ENCODE data around the gene TGFBR1.

GRCh38 chr9:99092643-99093491, 12.0 kb upstream of the TGFBR1 start:
- no peak for TF ChIP-seq CTCF (IDR thresholded peaks at IDR 0.05; ENCODE audit: insufficient read depth, low read length, poor library complexity, severe bottlenecking)
- no peak for TF ChIP-seq EZH2phosphoT487 (conservative IDR thresholded peaks at IDR 0.05; ENCODE audit: low read length)

Measured in SU-DHL-6 (cell line).